Neural cell (in vitro differentiated cells): ENCODE results near the gene DHPS. TPM values are rescaled to one million over a fixed set of nuclear protein-coding genes. Genes with fewer than 3 reads are reported as not detected.
A peak's percentile ranks its signal among the peaks of the same experiment; 100 is the strongest.

Source experiments
- H2AFZ ChIP-seq: fragments of 200-600, 300-800 bp; sonication (generic), shearing (Covaris generic); 2 replicates; pipeline ENCODE4 v1.6.0; 2014; ENCODE audit warnings: low read depth, mild to moderate bottlenecking, antibody characterized with exemption, low read length, moderate library complexity
- H3F3A ChIP-seq: fragments of 200-600 bp; shearing (Covaris generic); 2 replicates; pipeline ENCODE4 v1.6.1; 2016; ENCODE audit warnings: mild to moderate bottlenecking, moderate library complexity, mixed read lengths, antibody characterized with exemption, low read length; ENCODE audit not compliant: insufficient read depth, poor library complexity, severe bottlenecking
- H3K27ac ChIP-seq: fragments of 200-600, 300-800 bp; sonication (generic), shearing (Covaris generic); 2 replicates; pipeline ENCODE4 v1.5.1; 2014; ENCODE audit warnings: mild to moderate bottlenecking, low read length, moderate library complexity
- H3K27me3 ChIP-seq: fragments of 300-800, 200-600 bp; sonication (generic), shearing (Covaris generic); 2 replicates; pipeline ENCODE4 v1.6.0; 2014; ENCODE audit warnings: mild to moderate bottlenecking, low read depth, low read length, moderate library complexity; ENCODE audit not compliant: insufficient read depth
- H3K36me3 ChIP-seq: fragments of 300-800, 200-600 bp; sonication (generic), shearing (Covaris generic); 2 replicates; pipeline ENCODE4 v1.5.1; 2014; ENCODE audit warnings: mild to moderate bottlenecking, antibody characterized with exemption, low read length, moderate library complexity; ENCODE audit not compliant: insufficient read depth
- H3K4me2 ChIP-seq: fragments of 300-800, 200-600 bp; sonication (generic), shearing (Covaris generic); 2 replicates; pipeline ENCODE4 v1.6.0; 2014; ENCODE audit warnings: mild to moderate bottlenecking, low read length
- H3K4me3 ChIP-seq: fragments of 300-800, 200-600 bp; sonication (generic), shearing (Covaris generic); 2 replicates; pipeline ENCODE4 v1.5.1; 2014; ENCODE audit warnings: mild to moderate bottlenecking, low read length, moderate library complexity
- H3K79me2 ChIP-seq: fragments of 200-600 bp; shearing (Covaris generic); replicated peaks from 2 replicates; pipeline ENCODE4 v1.6.0; 2014; ENCODE audit warnings: mild to moderate bottlenecking, low read length, moderate library complexity; ENCODE audit not compliant: insufficient read depth
- H3K9ac ChIP-seq: fragments of 300-800, 200-600 bp; sonication (generic), shearing (Covaris generic); 2 replicates; pipeline ENCODE4 v1.6.1; 2016; ENCODE audit warnings: mild to moderate bottlenecking, low read length, mixed read lengths
- H3K9me2 ChIP-seq: fragments of 200-600 bp; shearing (Covaris generic); 2 replicates; pipeline ENCODE4 v1.6.1; 2016; ENCODE audit warnings: mild to moderate bottlenecking, low read length, mixed read lengths; ENCODE audit not compliant: insufficient read depth
- H3K9me3 ChIP-seq: fragments of 200-600, 300-800 bp; sonication (generic), shearing (Covaris generic); 2 replicates; pipeline ENCODE4 v1.6.1; 2016; ENCODE audit warnings: mild to moderate bottlenecking, mixed run types, low read length, moderate library complexity, mixed read lengths
- H4K20me1 ChIP-seq: fragments of 200-600 bp; shearing (Covaris generic); 2 replicates; pipeline ENCODE4 v1.6.1; 2016; ENCODE audit warnings: mild to moderate bottlenecking, mixed run types; ENCODE audit not compliant: insufficient read depth
- EP300 ChIP-seq: fragments of 450-650 bp; conservative IDR thresholded peaks from 2 replicates; pipeline ENCODE4 v1.6.1; 2014; ENCODE audit warnings: antibody characterized with exemption, mild to moderate bottlenecking, moderate library complexity; ENCODE audit not compliant: poor library complexity, severe bottlenecking
- EZH2 ChIP-seq: fragments of 200-600, 300-800 bp; shearing (Covaris generic), sonication (generic); IDR thresholded peaks from 2 replicates; pipeline ENCODE4 v1.6.1; 2014; ENCODE audit warnings: antibody characterized with exemption, low read length, borderline replicate concordance, mild to moderate bottlenecking; ENCODE audit not compliant: insufficient read depth, poor library complexity, severe bottlenecking
- MXI1 ChIP-seq: fragments of 450-650 bp; conservative IDR thresholded peaks from 2 replicates; pipeline ENCODE4 v1.6.1; 2014; ENCODE audit warnings: antibody characterized with exemption, mild to moderate bottlenecking; ENCODE audit not compliant: poor library complexity, severe bottlenecking
- POLR2AphosphoS5 ChIP-seq: IDR thresholded peaks from 2 replicates; pipeline ENCODE4 v1.6.1; 2012
- RAD21 ChIP-seq: fragments of 450-650 bp; conservative IDR thresholded peaks from 2 replicates; pipeline ENCODE4 v1.6.1; 2014; ENCODE audit warnings: antibody characterized with exemption, mild to moderate bottlenecking, moderate library complexity
- SMC3 ChIP-seq: fragments of 450-650 bp; conservative IDR thresholded peaks from 2 replicates; pipeline ENCODE4 v1.6.1; 2014; ENCODE audit warnings: antibody characterized with exemption, mild to moderate bottlenecking, moderate library complexity; ENCODE audit not compliant: poor library complexity
- TAF1 ChIP-seq: IDR thresholded peaks from 2 replicates; pipeline ENCODE4 v1.6.1; 2012; ENCODE audit warnings: low read depth
- polyA plus RNA-seq: library from polyadenylated mRNA; depleted of rRNA; stranded (reverse); fragments of >200 nt; gene quantifications from 2 replicates; pipeline ENCODE4 v1.2.3, GENCODE V29; 2014
- TF ChIP-seq, protein P1 (sequence below): IDR thresholded peaks from 2 replicates; pipeline ENCODE4 v1.6.1; 2012; ENCODE audit warnings: borderline replicate concordance
- TF ChIP-seq, protein P2 (sequence below): fragments of 450-650 bp; IDR thresholded peaks from 2 replicates; pipeline ENCODE4 v1.5.1; 2014; ENCODE audit warnings: antibody characterized with exemption, mild to moderate bottlenecking, moderate library complexity; ENCODE audit not compliant: poor library complexity, severe bottlenecking

Gene DHPS
- polyA plus RNA-seq, 1 donor from 2014 or later, result 239 TPM

DNA sequence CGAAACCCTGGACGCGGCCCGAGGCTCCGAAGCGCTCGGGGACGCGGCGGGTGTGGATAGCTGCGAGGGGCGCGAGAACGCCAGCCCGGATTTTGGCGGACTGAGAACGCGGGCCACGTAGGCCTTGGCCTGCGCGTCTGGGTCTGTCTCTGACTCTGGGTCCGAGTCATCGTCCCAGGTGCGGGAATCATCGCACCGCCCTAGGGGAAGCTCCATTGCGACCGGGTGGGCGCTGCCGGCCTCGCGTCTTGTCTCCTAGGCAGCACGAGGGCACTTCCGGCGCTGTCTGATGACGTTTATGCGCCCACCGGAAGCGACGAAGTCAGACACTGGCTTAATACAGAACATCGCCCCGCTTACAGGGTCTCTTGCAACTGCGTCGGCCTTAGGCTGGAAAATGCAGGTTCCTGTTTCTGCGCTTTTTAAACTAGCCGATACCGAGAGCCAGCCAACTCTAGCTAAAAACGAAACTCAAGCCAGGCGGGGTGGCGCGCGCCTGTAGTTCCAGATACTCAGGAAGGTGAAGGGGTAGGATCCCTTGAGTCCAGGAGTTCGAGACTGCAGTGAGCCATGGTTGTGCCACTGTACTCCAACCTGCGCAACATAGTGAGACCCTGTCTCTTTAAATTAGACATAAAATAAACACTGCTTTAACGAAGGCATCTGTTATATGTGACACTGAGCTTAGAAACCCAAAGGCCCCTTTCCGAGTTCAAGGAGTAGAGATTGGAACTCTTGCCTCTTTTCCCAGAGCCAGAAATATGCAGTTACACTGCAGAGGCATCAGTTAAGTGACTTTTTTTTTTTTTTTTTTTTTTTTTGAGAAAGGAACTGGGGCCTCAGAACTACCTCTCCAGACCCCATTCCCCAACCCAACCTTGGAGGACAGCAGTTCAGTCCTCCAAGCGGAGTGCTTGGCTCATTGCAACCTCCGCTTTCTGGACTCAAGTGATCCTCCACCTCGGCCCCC is 15.0 kb upstream of the DHPS start, which contains the start of gene FBXW9:
Gene FBXW9 (minus strand): TSS at position 266 of the 970 bp plus-strand sequence. CDS start 50 bp downstream, at position 216.
- H3K36me3 ChIP-seq, result no peaks in the 10 kb centered on the region
- peaks cover 5% of the 10 kb centered on the region for H3F3A ChIP-seq
- peak within 1 kb of the TSS; percentile 65 for H3K4me2 ChIP-seq
- no peaks in the 10 kb centered on the region for H3K9me3 ChIP-seq
- H3K27me3 ChIP-seq, result no peaks in the 10 kb centered on the region
- no peaks in the 10 kb centered on the region for H3K79me2 ChIP-seq
- no peaks in the 10 kb centered on the region for H3K9me2 ChIP-seq
- no peaks in the 10 kb centered on the region for H4K20me1 ChIP-seq
- peak within 1 kb of the TSS; percentile 76 for H3K9ac ChIP-seq
- peak within 1 kb of the TSS; percentile 66 for H2AFZ ChIP-seq
- H3K27ac ChIP-seq, result peak within 1 kb of the TSS; percentile 88
- TF ChIP-seq TAF1 (no peak), MXI1 (peak; percentile 99), EP300 (peak; percentile 57), POLR2AphosphoS5 (peak; percentile 93), EZH2 (no peak), RAD21 (peak; percentile 27), SMC3 (peak; percentile 45)
- TF ChIP-seq, protein P1, sequence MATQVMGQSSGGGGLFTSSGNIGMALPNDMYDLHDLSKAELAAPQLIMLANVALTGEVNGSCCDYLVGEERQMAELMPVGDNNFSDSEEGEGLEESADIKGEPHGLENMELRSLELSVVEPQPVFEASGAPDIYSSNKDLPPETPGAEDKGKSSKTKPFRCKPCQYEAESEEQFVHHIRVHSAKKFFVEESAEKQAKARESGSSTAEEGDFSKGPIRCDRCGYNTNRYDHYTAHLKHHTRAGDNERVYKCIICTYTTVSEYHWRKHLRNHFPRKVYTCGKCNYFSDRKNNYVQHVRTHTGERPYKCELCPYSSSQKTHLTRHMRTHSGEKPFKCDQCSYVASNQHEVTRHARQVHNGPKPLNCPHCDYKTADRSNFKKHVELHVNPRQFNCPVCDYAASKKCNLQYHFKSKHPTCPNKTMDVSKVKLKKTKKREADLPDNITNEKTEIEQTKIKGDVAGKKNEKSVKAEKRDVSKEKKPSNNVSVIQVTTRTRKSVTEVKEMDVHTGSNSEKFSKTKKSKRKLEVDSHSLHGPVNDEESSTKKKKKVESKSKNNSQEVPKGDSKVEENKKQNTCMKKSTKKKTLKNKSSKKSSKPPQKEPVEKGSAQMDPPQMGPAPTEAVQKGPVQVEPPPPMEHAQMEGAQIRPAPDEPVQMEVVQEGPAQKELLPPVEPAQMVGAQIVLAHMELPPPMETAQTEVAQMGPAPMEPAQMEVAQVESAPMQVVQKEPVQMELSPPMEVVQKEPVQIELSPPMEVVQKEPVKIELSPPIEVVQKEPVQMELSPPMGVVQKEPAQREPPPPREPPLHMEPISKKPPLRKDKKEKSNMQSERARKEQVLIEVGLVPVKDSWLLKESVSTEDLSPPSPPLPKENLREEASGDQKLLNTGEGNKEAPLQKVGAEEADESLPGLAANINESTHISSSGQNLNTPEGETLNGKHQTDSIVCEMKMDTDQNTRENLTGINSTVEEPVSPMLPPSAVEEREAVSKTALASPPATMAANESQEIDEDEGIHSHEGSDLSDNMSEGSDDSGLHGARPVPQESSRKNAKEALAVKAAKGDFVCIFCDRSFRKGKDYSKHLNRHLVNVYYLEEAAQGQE, result no peak
- TF ChIP-seq, protein P2, sequence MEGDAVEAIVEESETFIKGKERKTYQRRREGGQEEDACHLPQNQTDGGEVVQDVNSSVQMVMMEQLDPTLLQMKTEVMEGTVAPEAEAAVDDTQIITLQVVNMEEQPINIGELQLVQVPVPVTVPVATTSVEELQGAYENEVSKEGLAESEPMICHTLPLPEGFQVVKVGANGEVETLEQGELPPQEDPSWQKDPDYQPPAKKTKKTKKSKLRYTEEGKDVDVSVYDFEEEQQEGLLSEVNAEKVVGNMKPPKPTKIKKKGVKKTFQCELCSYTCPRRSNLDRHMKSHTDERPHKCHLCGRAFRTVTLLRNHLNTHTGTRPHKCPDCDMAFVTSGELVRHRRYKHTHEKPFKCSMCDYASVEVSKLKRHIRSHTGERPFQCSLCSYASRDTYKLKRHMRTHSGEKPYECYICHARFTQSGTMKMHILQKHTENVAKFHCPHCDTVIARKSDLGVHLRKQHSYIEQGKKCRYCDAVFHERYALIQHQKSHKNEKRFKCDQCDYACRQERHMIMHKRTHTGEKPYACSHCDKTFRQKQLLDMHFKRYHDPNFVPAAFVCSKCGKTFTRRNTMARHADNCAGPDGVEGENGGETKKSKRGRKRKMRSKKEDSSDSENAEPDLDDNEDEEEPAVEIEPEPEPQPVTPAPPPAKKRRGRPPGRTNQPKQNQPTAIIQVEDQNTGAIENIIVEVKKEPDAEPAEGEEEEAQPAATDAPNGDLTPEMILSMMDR, result peak; percentile 26
- H3K4me3 ChIP-seq, result peak within 1 kb of the TSS; percentile 99

DNA sequence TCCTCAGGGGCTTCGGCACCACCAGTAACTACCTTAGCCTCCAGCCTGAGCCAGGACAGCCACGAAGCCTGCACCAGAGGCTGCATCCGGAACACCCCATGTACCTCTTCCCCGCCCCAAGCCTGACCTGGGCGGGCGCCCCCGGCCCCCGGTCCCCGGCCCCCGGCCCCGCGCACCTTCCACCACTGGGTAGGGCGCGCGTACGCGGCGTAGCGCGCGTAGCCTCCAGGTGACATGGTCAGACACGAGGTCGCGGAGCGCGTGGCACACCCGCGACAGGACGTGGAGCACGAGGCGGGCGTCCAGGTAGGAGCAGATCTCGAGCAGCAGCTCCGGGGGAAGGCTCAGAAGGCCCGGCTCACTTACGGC is 14.3 kb upstream of the DHPS start:
- peaks cover 5% of the 10 kb centered on the region for H3F3A ChIP-seq
- no peaks in the 10 kb centered on the region for H3K27me3 ChIP-seq
- H3K79me2 ChIP-seq, result no peaks in the 10 kb centered on the region
- TF ChIP-seq SMC3, result no peak
- TF ChIP-seq EP300, result no peak
- no peak for TF ChIP-seq MXI1
- H2AFZ ChIP-seq, result peak overlapping the region; percentile 66
- no peaks in the 10 kb centered on the region for H3K9me2 ChIP-seq
- H3K9ac ChIP-seq, result peak overlapping the region; percentile 76
- H3K9me3 ChIP-seq, result no peaks in the 10 kb centered on the region
- peak overlapping the region; percentile 55 for H3K4me2 ChIP-seq
- H3K36me3 ChIP-seq, result no peaks in the 10 kb centered on the region
- H3K27ac ChIP-seq, result no peak overlapping the region
- peak overlapping the region; percentile 99 for H3K4me3 ChIP-seq
- no peaks in the 10 kb centered on the region for H4K20me1 ChIP-seq
